ENCODE results near the gene ARL14. TPM values are rescaled to one million over a fixed set of nuclear protein-coding genes. Genes with fewer than 3 reads are reported as not detected.
A peak's percentile ranks its signal among the peaks of the same experiment; 100 is the strongest.

The ARL14 gene
- total and polyA plus RNA-seq, 2 of the 13 experiments (the other 11 are each of a cell fraction or from before 2014, with no cell fraction given) = 0.11 TPM; not detected in 1

- TF ChIP-seq, protein P1, sequence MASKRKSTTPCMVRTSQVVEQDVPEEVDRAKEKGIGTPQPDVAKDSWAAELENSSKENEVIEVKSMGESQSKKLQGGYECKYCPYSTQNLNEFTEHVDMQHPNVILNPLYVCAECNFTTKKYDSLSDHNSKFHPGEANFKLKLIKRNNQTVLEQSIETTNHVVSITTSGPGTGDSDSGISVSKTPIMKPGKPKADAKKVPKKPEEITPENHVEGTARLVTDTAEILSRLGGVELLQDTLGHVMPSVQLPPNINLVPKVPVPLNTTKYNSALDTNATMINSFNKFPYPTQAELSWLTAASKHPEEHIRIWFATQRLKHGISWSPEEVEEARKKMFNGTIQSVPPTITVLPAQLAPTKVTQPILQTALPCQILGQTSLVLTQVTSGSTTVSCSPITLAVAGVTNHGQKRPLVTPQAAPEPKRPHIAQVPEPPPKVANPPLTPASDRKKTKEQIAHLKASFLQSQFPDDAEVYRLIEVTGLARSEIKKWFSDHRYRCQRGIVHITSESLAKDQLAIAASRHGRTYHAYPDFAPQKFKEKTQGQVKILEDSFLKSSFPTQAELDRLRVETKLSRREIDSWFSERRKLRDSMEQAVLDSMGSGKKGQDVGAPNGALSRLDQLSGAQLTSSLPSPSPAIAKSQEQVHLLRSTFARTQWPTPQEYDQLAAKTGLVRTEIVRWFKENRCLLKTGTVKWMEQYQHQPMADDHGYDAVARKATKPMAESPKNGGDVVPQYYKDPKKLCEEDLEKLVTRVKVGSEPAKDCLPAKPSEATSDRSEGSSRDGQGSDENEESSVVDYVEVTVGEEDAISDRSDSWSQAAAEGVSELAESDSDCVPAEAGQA (IDR thresholded peaks at IDR 0.05; ENCODE audit: low read depth) = no peak
- TF ChIP-seq, protein P1 (CRISPR knock-in tag; IDR thresholded peaks at IDR 0.05; ENCODE audit: borderline replicate concordance) = no peak
- TF ChIP-seq YY1 (IDR thresholded peaks at IDR 0.05; ENCODE audit: insufficient read depth, insufficient replicate concordance, low read depth, low read length) (no peak), REPIN1 (CRISPR knock-in tag; IDR thresholded peaks at IDR 0.05; ENCODE audit: borderline replicate concordance, low read depth) (no peak), ZNF841 (CRISPR knock-in tag; IDR thresholded peaks at IDR 0.05; ENCODE audit: borderline replicate concordance) (no peak), ZNF660 (CRISPR knock-in tag; IDR thresholded peaks at IDR 0.05; ENCODE audit: borderline replicate concordance, low read depth) (no peak), TRAFD1 (CRISPR knock-in tag; IDR thresholded peaks at IDR 0.05; ENCODE audit: borderline replicate concordance) (no peak), ZNF552 (CRISPR knock-in tag; IDR thresholded peaks at IDR 0.05; ENCODE audit: borderline replicate concordance) (no peak), ZFP36L2 (CRISPR knock-in tag; IDR thresholded peaks at IDR 0.05) (no peak), RARG (CRISPR knock-in tag; IDR thresholded peaks at IDR 0.05; ENCODE audit: low read depth) (no peak), CEBPB (IDR thresholded peaks at IDR 0.05; ENCODE audit: borderline replicate concordance, low read depth, low read length) (0 out of 2 replicates have a peak, but pooled peaks have one; percentile 20), CEBPG (CRISPR knock-in tag; IDR thresholded peaks at IDR 0.05) (peak; percentile 38), ZNF530 (CRISPR knock-in tag; IDR thresholded peaks at IDR 0.05; ENCODE audit: low read depth) (no peak), NRL (CRISPR knock-in tag; IDR thresholded peaks at IDR 0.05; ENCODE audit: borderline replicate concordance) (no peak), SRSF1 (optimal IDR thresholded peaks at IDR 0.05; ENCODE audit: low read depth, low read length) (no peak)
- TF ChIP-seq, protein P2, sequence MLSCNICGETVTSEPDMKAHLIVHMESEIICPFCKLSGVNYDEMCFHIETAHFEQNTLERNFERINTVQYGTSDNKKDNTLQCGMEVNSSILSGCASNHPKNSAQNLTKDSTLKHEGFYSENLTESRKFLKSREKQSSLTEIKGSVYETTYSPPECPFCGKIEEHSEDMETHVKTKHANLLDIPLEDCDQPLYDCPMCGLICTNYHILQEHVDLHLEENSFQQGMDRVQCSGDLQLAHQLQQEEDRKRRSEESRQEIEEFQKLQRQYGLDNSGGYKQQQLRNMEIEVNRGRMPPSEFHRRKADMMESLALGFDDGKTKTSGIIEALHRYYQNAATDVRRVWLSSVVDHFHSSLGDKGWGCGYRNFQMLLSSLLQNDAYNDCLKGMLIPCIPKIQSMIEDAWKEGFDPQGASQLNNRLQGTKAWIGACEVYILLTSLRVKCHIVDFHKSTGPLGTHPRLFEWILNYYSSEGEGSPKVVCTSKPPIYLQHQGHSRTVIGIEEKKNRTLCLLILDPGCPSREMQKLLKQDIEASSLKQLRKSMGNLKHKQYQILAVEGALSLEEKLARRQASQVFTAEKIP (CRISPR knock-in tag; IDR thresholded peaks at IDR 0.05; ENCODE audit: borderline replicate concordance) = no peak
These were observed 3.8 kb upstream of the ARL14 start (continued) for GRCh38 chr3:160673188-160673587.
